HPDE6-E6E7 (cell line): ENCODE results near the gene MACF1.

ENCODE experiments used
- DNase-seq: peaks from one replicate; pipeline ENCODE4 v3.0.0; 2011; ENCODE audit warnings: missing footprints; ENCODE audit errors: extremely low spot score

The MACF1 gene

GRCh38 chr1:39297551-39297950 is 93.1 kb downstream of the MACF1 start:
- DNase-seq, result no peak

GRCh38 chr1:39301606-39302005 is 97.1 kb downstream of the MACF1 start:
- DNase-seq, result no peak

GRCh38 chr1:39305555-39305954 is 101.1 kb downstream of the MACF1 start:
- DNase-seq, result no peak

- DNase-seq, result no peak
These were observed 105.5 kb downstream of the MACF1 start for GRCh38 chr1:39310015-39310414.

- no peak for DNase-seq
These were observed 106.2 kb downstream of the MACF1 start for GRCh38 chr1:39310691-39311090.

GRCh38 chr1:39317111-39317510 is 112.6 kb downstream of the MACF1 start:
- DNase-seq, result no peak

- DNase-seq, result no peak
These were observed 113.6 kb downstream of the MACF1 start for GRCh38 chr1:39317910-39318633.

GRCh38 chr1:39321979-39322378 is 117.5 kb downstream of the MACF1 start:
- no peak for DNase-seq

GRCh38 chr1:39322431-39322830 is 117.9 kb downstream of the MACF1 start:
- DNase-seq, result no peak

- DNase-seq, result no peak
These were observed 120.4 kb downstream of the MACF1 start for GRCh38 chr1:39324888-39325287.

GRCh38 chr1:39326836-39327235 is 122.3 kb downstream of the MACF1 start:
- DNase-seq, result no peak

GRCh38 chr1:39328095-39328494 is 123.6 kb downstream of the MACF1 start:
- DNase-seq, result no peak

- no peak for DNase-seq
These were observed 124.2 kb downstream of the MACF1 start for GRCh38 chr1:39328586-39329121.

GRCh38 chr1:39331647-39332046 is 127.2 kb downstream of the MACF1 start:
- DNase-seq, result no peak

GRCh38 chr1:39332291-39332690 is 127.8 kb downstream of the MACF1 start:
- no peak for DNase-seq

- no peak for DNase-seq
These were observed 128.3 kb downstream of the MACF1 start for GRCh38 chr1:39332828-39333227.

- no peak for DNase-seq
These were observed 128.8 kb downstream of the MACF1 start for GRCh38 chr1:39333296-39333695.

GRCh38 chr1:39335216-39335615 is 130.7 kb downstream of the MACF1 start:
- DNase-seq, result no peak

- DNase-seq, result no peak
These were observed 132.6 kb downstream of the MACF1 start for GRCh38 chr1:39337067-39337466.

- no peak for DNase-seq
These were observed 138.3 kb downstream of the MACF1 start for GRCh38 chr1:39342776-39343175.

- DNase-seq, result no peak
These were observed 140.1 kb downstream of the MACF1 start for GRCh38 chr1:39344394-39345154.

GRCh38 chr1:39346872-39347271 is 142.4 kb downstream of the MACF1 start:
- DNase-seq, result no peak

- DNase-seq, result no peak
These were observed 143.8 kb downstream of the MACF1 start for GRCh38 chr1:39348278-39348677.
